HG02852 (cell line): ENCODE results near the gene FAM83C.

Source experiments
- ATAC-seq: cut with Tn5 transposase; IDR thresholded peaks from one replicate; pipeline ENCODE4 v1.9.1; 2021; ENCODE audit warnings: mild to moderate bottlenecking, moderate library complexity; ENCODE audit not compliant: unreplicated experiment

The FAM83C gene

GRCh38 chr20:35284992-35285805 lies 7.0 kb downstream of the FAM83C start:
- ATAC-seq: no peak

DNA sequence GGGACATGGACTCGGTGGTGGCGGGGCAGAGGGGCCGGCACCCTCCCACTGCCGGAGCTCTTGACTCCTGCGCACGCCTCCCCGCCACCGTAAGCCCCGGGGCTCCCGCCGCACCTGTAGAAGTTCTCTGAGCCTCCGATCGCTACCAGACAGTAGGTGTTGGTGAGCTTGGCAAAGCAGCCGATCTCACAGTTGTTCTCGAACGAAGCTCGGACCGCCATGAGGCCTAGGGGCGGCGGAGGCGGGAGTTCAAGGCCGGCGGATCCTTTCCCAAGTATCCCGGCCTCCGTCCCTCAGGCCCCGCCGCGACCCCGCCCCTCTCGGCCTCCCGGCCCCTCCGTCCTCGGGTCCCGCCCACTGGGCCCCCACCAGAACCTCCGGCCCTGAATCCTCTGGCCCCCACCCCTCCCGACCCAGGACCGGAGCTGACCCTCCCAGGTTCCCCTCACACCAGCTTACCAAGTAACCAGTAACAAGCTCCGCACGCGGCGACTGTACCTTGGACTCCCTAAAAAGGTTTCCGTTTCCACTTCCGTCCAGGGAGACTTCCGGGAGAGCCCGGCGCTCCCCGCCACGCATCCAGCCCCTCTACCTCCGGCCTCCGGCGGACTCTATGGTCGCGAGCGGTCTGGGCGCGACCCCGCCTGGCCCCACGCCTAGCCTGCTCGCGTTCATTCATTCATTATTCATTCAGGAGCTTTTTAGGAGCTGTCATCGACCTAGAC lies 7.8 kb downstream of the FAM83C start, which contains the start of gene EIF6:
TSS of gene EIF6 (minus strand) at position 506 of the 725 bp plus-strand sequence. CDS start at position 221, 285 bp downstream.
- ATAC-seq: peak; percentile 86

- ATAC-seq: peak; percentile 20
Observed at GRCh38 chr20:35283441-35284266, 8.6 kb downstream of the FAM83C start.

GRCh38 chr20:35281506-35282101 lies 10.6 kb downstream of the FAM83C start:
- no peak for ATAC-seq

- no peak for ATAC-seq
Observed at GRCh38 chr20:35280523-35280922, 11.7 kb downstream of the FAM83C start.

DNA sequence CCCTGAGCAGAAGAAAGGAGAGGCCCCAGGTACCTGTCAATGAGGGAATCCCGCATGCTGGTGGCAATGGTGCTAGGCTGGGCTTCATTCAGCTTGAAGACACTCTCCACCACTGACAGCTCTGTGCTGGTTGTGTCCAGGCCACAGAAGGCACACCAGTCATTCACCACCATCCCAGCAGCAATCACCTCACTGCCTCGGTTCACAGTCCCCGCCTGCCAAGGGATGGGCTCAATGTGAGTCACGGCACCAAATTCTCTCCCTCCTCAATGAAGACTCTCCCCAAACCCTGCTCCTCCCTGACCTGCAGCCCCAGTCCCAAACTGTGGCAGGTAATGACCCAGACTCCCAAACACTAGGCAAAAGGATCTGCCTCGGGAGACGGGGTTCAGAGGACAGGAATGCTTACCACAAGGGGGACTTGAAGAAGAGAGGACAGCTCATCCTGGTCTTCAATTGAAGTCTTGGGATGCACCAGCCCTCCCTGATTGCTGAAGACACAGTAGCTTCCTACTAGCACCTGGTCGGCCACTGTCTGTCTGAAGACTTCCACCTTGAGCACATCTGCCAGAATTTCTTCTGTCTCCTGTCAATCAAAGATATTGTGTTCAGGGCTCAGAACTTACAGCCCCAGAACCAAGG lies 12.6 kb downstream of the FAM83C start:
- ATAC-seq: no peak

DNA sequence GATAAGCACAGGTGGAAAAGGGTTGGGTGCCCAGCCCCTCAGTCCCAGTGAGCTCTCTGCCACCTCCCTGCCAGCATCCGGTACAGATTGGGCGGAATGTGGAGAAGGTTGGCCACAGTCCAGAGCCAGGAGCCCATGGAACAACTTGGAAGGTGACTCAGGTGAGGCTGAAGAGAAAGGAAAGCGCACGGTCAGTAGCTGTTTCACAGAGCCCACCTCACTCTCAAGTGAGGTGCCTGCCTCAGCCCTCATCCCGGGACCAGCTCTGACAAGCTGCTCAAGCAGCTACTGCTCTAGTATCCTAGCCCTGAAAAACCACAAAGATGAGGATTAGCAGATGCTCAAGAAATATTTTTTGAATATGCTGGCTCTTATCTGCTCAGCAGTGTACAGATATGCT lies 13.2 kb downstream of the FAM83C start:
- ATAC-seq: no peak

- ATAC-seq: peak; percentile 80
Observed at GRCh38 chr20:35277531-35278395, 14.5 kb downstream of the FAM83C start, which contains the start of gene MMP24OS. Gene MMP24OS (minus strand): TSS chr20:35278122. CDS start chr20:35277929, 193 bp downstream.

GRCh38 chr20:35277127-35277526 lies 15.1 kb downstream of the FAM83C start:
- ATAC-seq: no peak

- no peak for ATAC-seq
Observed at GRCh38 chr20:35276408-35276807, 15.8 kb downstream of the FAM83C start.

GRCh38 chr20:35275741-35276251 lies 16.4 kb downstream of the FAM83C start:
- no peak for ATAC-seq

DNA sequence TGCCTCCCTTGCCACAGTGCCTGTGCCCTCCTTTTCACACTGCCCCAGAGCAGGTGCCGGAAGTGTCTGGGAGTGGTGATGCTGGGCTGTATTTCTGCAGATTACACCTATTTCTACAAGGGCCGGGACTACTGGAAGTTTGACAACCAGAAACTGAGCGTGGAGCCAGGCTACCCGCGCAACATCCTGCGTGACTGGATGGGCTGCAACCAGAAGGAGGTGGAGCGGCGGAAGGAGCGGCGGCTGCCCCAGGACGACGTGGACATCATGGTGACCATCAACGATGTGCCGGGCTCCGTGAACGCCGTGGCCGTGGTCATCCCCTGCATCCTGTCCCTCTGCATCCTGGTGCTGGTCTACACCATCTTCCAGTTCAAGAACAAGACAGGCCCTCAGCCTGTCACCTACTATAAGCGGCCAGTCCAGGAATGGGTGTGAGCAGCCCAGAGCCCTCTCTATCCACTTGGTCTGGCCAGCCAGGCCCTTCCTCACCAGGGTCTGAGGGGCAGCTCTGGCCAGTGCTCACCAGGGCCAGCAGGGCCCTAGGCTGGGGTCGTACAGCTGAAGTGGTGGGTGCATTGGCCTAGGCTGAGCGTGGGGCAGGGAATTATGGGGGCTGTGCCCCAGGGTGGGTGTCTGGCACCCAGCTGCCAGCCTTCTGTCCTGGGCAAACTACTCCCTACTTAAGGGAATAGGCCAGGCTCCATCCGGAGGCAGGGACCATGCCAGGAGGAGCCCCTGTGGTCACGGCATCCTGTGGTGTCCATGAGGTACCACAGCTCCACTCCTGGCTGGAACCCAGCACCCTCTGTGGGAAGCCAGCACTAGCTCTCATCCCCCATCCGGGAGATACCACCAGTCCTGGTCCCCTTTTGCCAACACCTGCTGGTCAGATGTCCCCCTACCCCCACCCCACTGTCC lies 17.8 kb downstream of the FAM83C start:
- no peak for ATAC-seq

- no peak for ATAC-seq
Observed at GRCh38 chr20:35273449-35274171, 18.6 kb downstream of the FAM83C start.

- no peak for ATAC-seq
Observed at GRCh38 chr20:35271904-35272303, 20.3 kb downstream of the FAM83C start.

- no peak for ATAC-seq
Observed at GRCh38 chr20:35271073-35271882, 20.9 kb downstream of the FAM83C start.
